ENCODE results near the gene ALKBH6. TPM values are rescaled to one million over a fixed set of nuclear protein-coding genes. Genes with fewer than 3 reads are reported as not detected.

Gene ALKBH6
- total RNA-seq, 1 donor from 2014 or later, result 16.3 TPM

GRCh38 chr19:35987571-35987896 lies 26.5 kb downstream of the ALKBH6 start:
- Histone ChIP-seq H3K4me2 (peak overlapping the region; percentile 95), H3K36me3 (no peaks in the 10 kb centered on the region), H3K4me1 (no peaks in the 10 kb centered on the region), H2AFZ (replicated peaks) (no peak overlapping the region), H3K27ac (no peak overlapping the region), H3F3A (ENCODE audit: low read depth) (peaks cover 18% of the 10 kb centered on the region), H4K20me1 (ENCODE audit: low read depth) (no peaks in the 10 kb centered on the region), H3K27me3 (peaks cover 68% of the 10 kb centered on the region), H3K9ac (no peak overlapping the region), H3K9me3 (ENCODE audit: low read depth) (no peaks in the 10 kb centered on the region), H3K4me3 (peak overlapping the region; percentile 54), H3K79me2 (ENCODE audit: low read depth) (no peaks in the 10 kb centered on the region)
- H3K4me1 Mint-ChIP-seq, result peaks cover 6% of the 10 kb centered on the region
- H3K9me3 Mint-ChIP-seq, result peaks cover 3% of the 10 kb centered on the region
- H3K27me3 Mint-ChIP-seq (ENCODE audit: insufficient read depth, low read depth), result peaks cover 32% of the 10 kb centered on the region
- peak overlapping the region; percentile 89 for H3K4me3 Mint-ChIP-seq
- no peak for TF ChIP-seq CTCF (IDR thresholded peaks at IDR 0.05)
- no peak for TF ChIP-seq EZH2phosphoT487 (IDR thresholded peaks at IDR 0.05)
- TF ChIP-seq EZH2 (IDR thresholded peaks at IDR 0.05), result no peak
- no peak overlapping the region for H3K27ac Mint-ChIP-seq
- DNase-seq (ENCODE audit: low spot score), result no peak
- no peaks in the 10 kb centered on the region for H3K36me3 Mint-ChIP-seq

DNA sequence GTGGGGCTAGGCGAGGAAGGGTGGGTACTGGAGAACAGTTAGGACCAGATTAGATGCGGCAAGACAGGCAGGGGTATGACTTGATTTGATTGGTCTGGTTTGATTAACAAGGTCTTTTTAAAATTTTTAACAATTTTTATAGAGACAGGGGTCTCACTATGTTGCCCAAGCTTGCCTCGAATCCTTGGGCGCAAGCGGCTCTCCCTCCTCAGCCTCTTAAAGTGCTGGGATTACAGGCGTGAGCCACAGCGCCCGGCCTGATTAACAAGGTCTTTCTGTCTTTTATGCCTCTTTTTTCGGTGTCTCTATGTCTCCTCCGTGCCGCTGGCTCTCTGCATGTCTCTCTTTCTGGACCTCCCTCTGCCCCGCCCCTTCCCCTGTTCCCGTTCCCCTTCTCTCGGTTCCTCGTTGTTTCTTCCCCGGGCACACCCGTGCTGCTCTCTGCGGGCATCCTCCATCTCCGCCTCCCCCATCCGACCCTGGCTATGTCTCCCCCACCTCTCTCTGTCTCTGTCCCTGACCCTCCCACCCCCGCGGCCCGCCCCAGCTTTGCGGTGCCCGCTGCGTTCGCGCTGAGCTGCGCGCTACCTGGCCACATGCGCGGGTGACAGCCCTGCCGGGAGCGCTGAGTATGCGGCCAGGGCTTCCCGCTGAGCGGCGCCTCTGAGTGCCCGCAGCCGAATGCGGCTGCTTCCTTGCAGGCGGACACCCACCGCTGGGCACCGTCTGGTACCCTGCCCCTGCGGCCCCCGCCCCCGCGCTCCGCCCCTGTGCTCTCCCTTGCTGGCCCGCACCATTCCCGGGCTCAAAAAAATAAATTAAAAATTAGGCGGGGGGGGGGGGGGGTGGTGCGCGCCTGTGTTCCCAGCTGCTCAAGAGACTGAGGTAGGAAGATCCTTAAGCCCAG lies 27.1 kb downstream of the ALKBH6 start:
- H2AFZ ChIP-seq (replicated peaks), result peak overlapping the region; percentile 65
- no peaks in the 10 kb centered on the region for H4K20me1 ChIP-seq (ENCODE audit: low read depth)
- Mint-ChIP-seq H3K9me3 (peaks cover 3% of the 10 kb centered on the region), H3K4me3 (peak overlapping the region; percentile 89), H3K27me3 (ENCODE audit: insufficient read depth, low read depth) (peaks cover 35% of the 10 kb centered on the region), H3K27ac (no peak overlapping the region), H3K4me1 (peaks cover 6% of the 10 kb centered on the region), H3K36me3 (no peaks in the 10 kb centered on the region)
- H3K9ac ChIP-seq, result no peak overlapping the region
- peak overlapping the region; percentile 54 for H3K4me3 ChIP-seq
- H3K4me1 ChIP-seq, result no peaks in the 10 kb centered on the region
- H3K27ac ChIP-seq, result no peak overlapping the region
- H3F3A ChIP-seq (ENCODE audit: low read depth), result peaks cover 18% of the 10 kb centered on the region
- H3K79me2 ChIP-seq (ENCODE audit: low read depth), result no peaks in the 10 kb centered on the region
- no peaks in the 10 kb centered on the region for H3K9me3 ChIP-seq (ENCODE audit: low read depth)
- peaks cover 74% of the 10 kb centered on the region for H3K27me3 ChIP-seq
- peak; percentile 76 for DNase-seq (ENCODE audit: low spot score)
- TF ChIP-seq CTCF (IDR thresholded peaks at IDR 0.05) (no peak), EZH2phosphoT487 (IDR thresholded peaks at IDR 0.05) (no peak), EZH2 (IDR thresholded peaks at IDR 0.05) (no peak)
- no peaks in the 10 kb centered on the region for H3K36me3 ChIP-seq
- H3K4me2 ChIP-seq, result peak overlapping the region; percentile 95

- peaks cover 3% of the 10 kb centered on the region for H3K9me3 Mint-ChIP-seq
- Histone ChIP-seq H3K27ac (no peak overlapping the region), H3K27me3 (peaks cover 82% of the 10 kb centered on the region), H2AFZ (replicated peaks) (no peak overlapping the region), H3K9ac (no peak overlapping the region), H3K79me2 (ENCODE audit: low read depth) (no peaks in the 10 kb centered on the region), H3K36me3 (no peaks in the 10 kb centered on the region), H3F3A (ENCODE audit: low read depth) (peaks cover 18% of the 10 kb centered on the region), H3K4me2 (no peak overlapping the region), H3K4me3 (no peak overlapping the region), H3K4me1 (no peaks in the 10 kb centered on the region), H4K20me1 (ENCODE audit: low read depth) (no peaks in the 10 kb centered on the region), H3K9me3 (ENCODE audit: low read depth) (no peaks in the 10 kb centered on the region)
- H3K27me3 Mint-ChIP-seq (ENCODE audit: insufficient read depth, low read depth), result peaks cover 35% of the 10 kb centered on the region
- H3K4me1 Mint-ChIP-seq, result peaks cover 3% of the 10 kb centered on the region
- H3K36me3 Mint-ChIP-seq, result no peaks in the 10 kb centered on the region
- DNase-seq (ENCODE audit: low spot score), result no peak
- TF ChIP-seq CTCF (IDR thresholded peaks at IDR 0.05) (no peak), EZH2 (IDR thresholded peaks at IDR 0.05) (no peak), EZH2phosphoT487 (IDR thresholded peaks at IDR 0.05) (no peak)
- H3K27ac Mint-ChIP-seq, result no peak overlapping the region
- H3K4me3 Mint-ChIP-seq, result peak overlapping the region; percentile 8
Observed at GRCh38 chr19:35986111-35986510, 27.9 kb downstream of the ALKBH6 start.

All from neural progenitor cell (in vitro differentiated cells).